GM19328 (cell line): Measurements from ENCODE around the gene NBR1.
"Not testable (repeated sequence)": the region's sequence is repeated elsewhere in the genome, so short reads cannot be mapped to it uniquely, and the experiment has no call there.

Experiments
- ATAC-seq: cut with Tn5 transposase; IDR thresholded peaks from one replicate; pipeline ENCODE4 v1.9.1; 2021; ENCODE audit warnings: mild to moderate bottlenecking, moderate library complexity; ENCODE audit not compliant: unreplicated experiment

Gene NBR1

GRCh38 chr17:43155666-43156065 lies 15.3 kb upstream of the NBR1 start:
- no peak for ATAC-seq

DNA sequence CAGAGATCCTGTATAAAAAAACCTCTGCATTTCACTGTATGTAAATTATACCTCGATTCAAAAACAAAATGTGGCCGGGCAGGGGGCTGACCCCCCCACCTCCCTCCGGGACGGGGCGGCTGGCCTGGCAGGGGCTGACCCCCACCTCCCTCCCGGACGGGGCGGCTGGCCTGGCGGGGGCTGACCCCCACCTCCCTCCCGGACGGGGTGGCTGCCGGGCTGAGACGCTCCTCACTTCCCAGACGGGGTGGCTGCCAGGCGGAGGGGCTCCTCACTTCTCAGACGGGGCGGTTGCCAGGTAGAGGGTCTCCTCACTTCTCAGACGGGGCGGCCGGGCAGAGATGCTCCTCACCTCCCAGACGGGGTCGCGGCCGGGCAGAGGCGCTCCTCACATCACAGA lies 11.8 kb upstream of the NBR1 start:
- ATAC-seq = not testable (repeated sequence)

DNA sequence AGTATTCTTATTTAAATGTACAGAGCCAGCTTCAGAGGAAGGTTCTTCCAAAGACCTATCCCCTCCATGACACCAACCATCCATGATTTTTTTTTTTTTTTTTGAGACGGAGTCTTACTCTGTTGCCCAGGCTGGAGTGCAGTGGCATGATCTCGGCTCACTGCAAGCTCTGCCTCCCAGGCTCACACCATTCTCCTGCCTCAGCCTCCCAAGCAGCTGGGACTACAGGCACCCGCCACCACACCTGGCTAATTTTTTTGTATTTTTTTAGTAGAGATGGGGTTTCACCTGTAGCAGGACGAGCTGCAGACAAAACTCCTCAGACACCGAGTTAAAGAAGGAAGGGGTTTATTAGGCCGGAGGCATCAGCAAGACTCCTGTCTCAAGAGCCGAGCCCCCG lies 11.1 kb upstream of the NBR1 start:
- ATAC-seq = not testable (repeated sequence)

GRCh38 chr17:43165971-43166370 lies 5.0 kb upstream of the NBR1 start:
- ATAC-seq = not testable (repeated sequence)

GRCh38 chr17:43169561-43170139 lies 1.4 kb upstream of the NBR1 start:
- ATAC-seq = peak; percentile 7

DNA sequence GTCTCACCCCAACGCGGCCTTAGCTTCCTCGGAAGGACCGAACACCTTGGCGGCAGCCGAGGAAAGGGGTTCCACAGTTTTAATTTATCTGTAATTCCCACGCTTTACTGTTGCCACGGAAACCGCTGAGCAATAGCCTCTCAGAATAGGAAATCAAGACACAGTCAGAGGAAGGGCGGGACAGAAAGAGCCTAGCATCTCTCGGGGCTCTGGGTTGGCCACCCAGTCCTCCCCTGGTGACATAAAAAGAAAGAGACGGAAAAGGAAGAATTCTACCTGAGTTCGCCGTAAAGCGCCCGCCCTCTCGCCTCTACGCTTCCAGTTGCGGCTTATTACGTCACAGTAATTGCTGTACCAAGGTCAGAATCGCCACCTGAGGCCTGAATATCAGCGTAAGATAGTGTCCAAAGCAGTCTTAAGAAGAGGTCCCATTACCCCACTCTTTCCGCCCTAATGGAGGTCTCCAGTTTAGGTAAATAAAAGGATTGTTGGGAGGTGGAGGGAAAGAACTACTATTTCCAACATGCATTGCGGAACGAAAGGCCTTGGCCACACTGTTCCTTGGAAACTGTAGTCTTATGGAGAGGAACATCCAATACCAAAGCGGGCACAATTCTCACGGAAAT lies 761 bp upstream of the NBR1 start:
- peak; percentile 67 for ATAC-seq

- ATAC-seq = no peak
Measured at GRCh38 chr17:43171586-43172487, 823 bp downstream of the NBR1 start.

DNA sequence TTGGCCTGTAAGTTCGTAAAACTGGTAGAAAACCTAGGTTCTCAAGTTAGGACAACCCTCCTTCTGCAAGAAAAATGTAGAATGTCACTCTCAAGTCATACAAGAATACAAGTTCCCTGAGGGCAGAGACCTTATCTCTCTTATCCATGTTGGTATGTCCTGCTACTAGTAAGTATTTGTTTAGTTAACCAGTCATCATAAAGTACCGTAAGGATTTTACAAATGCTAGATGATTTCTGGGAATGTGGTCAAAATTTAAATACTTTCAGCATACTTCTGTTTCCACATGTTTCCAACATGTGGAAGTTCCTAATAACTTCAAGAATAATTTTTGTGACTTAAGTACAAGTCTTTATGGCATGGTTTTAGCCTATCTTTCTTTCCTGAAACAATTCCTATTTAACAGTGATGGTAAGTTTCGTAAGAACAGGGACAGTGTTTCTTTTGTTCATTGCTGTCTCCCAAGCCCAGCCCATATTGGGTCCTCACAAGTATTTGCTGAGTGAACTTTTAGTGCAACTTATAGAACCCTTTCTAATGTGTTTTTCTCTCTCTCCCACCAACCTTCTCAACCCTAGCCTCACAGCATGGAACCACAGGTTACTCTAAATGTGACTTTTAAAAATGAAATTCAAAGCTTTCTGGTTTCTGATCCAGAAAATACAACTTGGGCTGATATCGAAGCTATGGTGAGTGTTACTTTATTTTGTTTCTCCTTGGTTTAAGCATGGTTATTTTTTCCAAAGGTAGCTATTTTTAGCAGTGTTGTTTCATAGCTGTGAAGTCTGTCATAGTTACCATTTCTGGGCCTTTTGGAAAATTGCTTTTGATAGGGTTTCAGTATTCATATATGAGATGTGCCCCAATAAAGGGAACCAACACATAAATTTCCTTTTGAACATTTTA lies 4.5 kb downstream of the NBR1 start:
- ATAC-seq = no peak

DNA sequence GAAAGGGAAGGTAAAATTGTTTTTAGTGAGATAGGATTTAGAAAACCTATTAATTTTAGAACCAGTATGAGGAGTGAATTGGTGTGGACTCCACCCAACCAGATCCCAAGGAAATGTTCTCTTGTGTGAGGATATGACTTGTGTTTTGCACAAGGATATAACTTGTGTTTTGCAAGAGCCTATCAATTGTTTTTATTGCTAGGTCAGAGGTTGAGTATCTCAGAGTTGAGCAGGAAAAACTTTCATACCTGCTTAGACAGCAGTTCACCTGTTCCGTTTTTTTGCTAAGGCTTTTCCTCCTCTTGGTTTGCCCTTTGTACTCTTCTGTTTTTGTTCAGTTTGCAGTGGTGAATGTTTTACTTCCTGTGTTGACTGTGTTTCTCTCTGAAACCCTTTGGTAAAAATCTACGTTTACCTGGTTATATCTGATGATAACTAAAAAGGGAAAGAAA lies 5.1 kb downstream of the NBR1 start:
- ATAC-seq = no peak

DNA sequence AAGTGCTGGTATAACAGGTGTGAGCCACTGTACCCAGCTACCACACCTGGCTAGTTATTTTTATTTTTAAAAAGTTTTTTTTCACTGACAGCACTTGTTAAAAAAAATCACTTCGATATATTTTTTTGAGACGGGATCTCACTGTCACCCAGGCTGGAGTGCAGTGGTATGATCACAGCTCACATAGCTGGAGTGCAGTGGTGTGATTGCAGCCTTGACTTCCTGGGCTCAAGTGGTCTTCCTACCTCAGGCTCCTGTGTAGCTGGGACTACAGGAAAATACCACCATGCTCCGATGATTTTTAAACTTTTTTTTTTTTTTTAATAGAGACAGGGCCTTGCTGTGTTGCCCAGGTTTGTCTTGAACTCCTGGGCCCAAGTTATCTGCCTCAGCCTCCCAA lies 12.9 kb downstream of the NBR1 start:
- ATAC-seq = no peak

DNA sequence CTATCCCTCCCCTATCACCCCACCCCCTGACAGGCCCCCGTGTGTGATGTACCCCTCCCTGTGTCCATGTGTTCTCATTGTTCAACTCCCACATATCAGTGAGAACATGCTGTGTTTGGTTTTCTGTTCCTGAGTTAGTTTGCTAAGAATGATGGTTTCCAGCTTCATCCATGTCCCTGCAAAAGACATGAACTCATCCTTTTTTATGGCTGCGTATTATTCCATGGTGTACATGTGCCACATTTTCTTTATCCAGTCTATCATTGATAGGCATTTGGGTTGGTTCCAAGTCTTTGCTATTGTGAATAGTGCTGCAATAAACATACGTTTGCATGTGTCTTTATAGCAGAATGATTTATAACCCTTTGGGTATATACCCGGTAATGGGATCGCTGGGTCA lies 15.6 kb downstream of the NBR1 start:
- not testable (repeated sequence) for ATAC-seq

GRCh38 chr17:43193251-43193650 lies 22.2 kb downstream of the NBR1 start:
- no peak for ATAC-seq

DNA sequence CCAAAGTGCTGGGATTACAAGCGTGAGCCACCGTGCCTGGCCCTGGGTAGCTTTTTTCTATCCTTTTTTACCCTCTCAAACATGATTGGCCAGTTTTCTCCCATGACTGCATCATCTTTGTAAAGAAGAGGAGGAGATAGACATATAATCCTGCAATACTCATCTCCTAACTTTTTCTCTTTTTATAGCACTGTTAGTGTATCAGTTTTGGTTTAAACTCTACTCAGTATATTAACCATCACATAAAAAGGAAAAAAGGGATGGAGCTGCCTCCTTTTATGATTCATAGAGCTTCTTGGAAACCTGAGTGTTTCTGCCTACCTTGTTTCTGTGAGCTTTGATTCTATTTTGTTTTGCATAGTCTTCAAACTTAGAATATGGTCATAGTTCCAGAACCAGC lies 28.6 kb downstream of the NBR1 start:
- ATAC-seq = no peak

- ATAC-seq = no peak
Measured at GRCh38 chr17:43200127-43200526, 29.1 kb downstream of the NBR1 start.

GRCh38 chr17:43203013-43203412 lies 32.0 kb downstream of the NBR1 start:
- ATAC-seq = not testable (repeated sequence)

GRCh38 chr17:43210576-43210975 lies 39.6 kb downstream of the NBR1 start:
- ATAC-seq = no peak

- no peak for ATAC-seq
Measured at GRCh38 chr17:43211123-43211479, 40.1 kb downstream of the NBR1 start.

GRCh38 chr17:43211480-43212402 lies 40.7 kb downstream of the NBR1 start, which contains the start of gene TMEM106A:
Gene TMEM106A, plus strand, starts transcription at chr17:43211875. Its CDS starts 1,167 bp downstream, at chr17:43213042.
- ATAC-seq = peak; percentile 77

- no peak for ATAC-seq
Measured at GRCh38 chr17:43212641-43213490, 41.9 kb downstream of the NBR1 start.
